ENCODE results near the gene KRT7. TPM values are rescaled to one million over a fixed set of nuclear protein-coding genes. Genes with fewer than 3 reads are reported as not detected.

Gene KRT7
- total and polyA plus RNA-seq, 2 donors (not counting 1 experiment from before 2014, with no cell fraction given): not detected

DNA sequence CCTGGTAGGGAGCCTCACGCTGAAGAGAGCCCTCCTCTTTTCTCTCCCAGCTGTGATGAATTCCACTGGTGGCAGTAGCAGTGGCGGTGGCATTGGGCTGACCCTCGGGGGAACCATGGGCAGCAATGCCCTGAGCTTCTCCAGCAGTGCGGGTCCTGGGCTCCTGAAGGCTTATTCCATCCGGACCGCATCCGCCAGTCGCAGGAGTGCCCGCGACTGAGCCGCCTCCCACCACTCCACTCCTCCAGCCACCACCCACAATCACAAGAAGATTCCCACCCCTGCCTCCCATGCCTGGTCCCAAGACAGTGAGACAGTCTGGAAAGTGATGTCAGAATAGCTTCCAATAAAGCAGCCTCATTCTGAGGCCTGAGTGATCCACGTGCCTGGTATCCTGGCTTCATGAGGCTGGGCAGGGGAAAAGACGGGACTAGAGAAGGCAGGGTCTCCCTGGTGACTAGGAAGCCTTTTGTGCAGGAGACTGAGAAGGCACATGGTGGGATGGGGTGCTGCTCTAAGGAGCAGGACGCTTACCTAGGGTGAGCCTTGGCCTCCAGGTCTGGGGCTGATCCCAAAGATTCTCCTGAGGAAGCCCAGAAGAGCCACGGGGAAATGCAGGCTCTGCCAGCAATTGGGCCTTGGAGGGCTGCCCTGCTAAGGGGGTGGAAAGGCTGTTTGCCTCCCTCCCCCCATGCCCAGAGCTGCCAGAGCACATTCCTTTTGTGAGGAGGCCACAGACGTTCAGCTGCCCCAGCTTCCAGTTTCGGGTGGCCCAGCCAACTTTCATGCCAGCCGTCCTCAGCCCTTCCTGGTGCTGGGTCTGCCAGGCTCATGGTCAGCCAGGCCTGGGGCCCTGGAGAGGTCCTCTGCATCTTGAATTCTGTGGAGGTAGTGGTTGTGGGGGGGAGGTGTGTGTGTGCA, 15.8 kb downstream of the KRT7 start:
- DNase-seq: no peak
- ATAC-seq (ENCODE audit: low read depth): no peak
- H3K9me3 ChIP-seq (ENCODE audit: control extremely low read depth in 1 of 3, control insufficient read depth in 2 of 3, insufficient read depth in 1 of 3, low read length in 2 of 3): no peaks in the 10 kb centered on the region
- no peaks in the 10 kb centered on the region for H3K36me3 ChIP-seq (replicated peaks in 1 of 2; ENCODE audit: control extremely low read depth in 1 of 2, control insufficient read depth in 1 of 2, extremely low read depth in 1 of 2, insufficient read depth in 2 of 2, low read length in 1 of 2)
- H3K79me2 ChIP-seq (ENCODE audit: control insufficient read depth, insufficient read depth, low read length): no peaks in the 10 kb centered on the region
- Mint-ChIP-seq H3K27ac (no peak overlapping the region), H3K9me3 (ENCODE audit: insufficient read depth) (no peaks in the 10 kb centered on the region), H3K27me3 (peaks cover 43% of the 10 kb centered on the region), H3K4me3 (no peak overlapping the region), H3K4me1 (peaks cover 8% of the 10 kb centered on the region)
- no peak for TF ChIP-seq EZH2 (IDR thresholded peaks at IDR 0.05; ENCODE audit: borderline replicate concordance, insufficient read depth, low read depth, low read length, poor library complexity, severe bottlenecking)
- TF ChIP-seq, protein P1, sequence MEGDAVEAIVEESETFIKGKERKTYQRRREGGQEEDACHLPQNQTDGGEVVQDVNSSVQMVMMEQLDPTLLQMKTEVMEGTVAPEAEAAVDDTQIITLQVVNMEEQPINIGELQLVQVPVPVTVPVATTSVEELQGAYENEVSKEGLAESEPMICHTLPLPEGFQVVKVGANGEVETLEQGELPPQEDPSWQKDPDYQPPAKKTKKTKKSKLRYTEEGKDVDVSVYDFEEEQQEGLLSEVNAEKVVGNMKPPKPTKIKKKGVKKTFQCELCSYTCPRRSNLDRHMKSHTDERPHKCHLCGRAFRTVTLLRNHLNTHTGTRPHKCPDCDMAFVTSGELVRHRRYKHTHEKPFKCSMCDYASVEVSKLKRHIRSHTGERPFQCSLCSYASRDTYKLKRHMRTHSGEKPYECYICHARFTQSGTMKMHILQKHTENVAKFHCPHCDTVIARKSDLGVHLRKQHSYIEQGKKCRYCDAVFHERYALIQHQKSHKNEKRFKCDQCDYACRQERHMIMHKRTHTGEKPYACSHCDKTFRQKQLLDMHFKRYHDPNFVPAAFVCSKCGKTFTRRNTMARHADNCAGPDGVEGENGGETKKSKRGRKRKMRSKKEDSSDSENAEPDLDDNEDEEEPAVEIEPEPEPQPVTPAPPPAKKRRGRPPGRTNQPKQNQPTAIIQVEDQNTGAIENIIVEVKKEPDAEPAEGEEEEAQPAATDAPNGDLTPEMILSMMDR (IDR thresholded peaks at IDR 0.05): no peak
- POLR2A ChIA-PET: no interaction called here
- H3K4me2 ChIP-seq (replicated peaks; ENCODE audit: low read depth, low read length, poor library complexity, severe bottlenecking): no peak overlapping the region
- no peaks in the 10 kb centered on the region for H4K20me1 ChIP-seq (ENCODE audit: control insufficient read depth, insufficient read depth, low read length, poor library complexity, severe bottlenecking)
- intact Hi-C loops (cut with micrococcal nuclease): no loop called here
- CTCF ChIA-PET: interaction anchor here (0.6 kb wide), 1 partner anchor 1482 kb away, joined by 3 read pairs; no protein-coding TSS in a partner anchor
- peaks cover 0 to 19% (median 4%) of the 10 kb centered on the region in 4 experiments for H3K27me3 ChIP-seq (replicated peaks in 1 of 4; ENCODE audit: control extremely low read depth in 1 of 4, control insufficient read depth in 3 of 4, insufficient read depth in 4 of 4, low read length in 3 of 4)
- no peak overlapping the region for H2AFZ ChIP-seq (ENCODE audit: insufficient read depth, low read depth, low read length, poor library complexity, severe bottlenecking)
- H3K4me1 ChIP-seq (ENCODE audit: control insufficient read depth in 2 of 2, insufficient read depth in 2 of 2, low read length in 2 of 2): peaks cover 0 to 6% of the 10 kb centered on the region in 2 donors
- 88% methylated on average over 10 of the region's 18 CpGs for WGBS (ENCODE audit: insufficient coverage)
- H3K27ac ChIP-seq (ENCODE audit: low read length in 2 of 2): no peak overlapping the region
- H3K9ac ChIP-seq (ENCODE audit: low read length): no peak overlapping the region
- H3K4me3 ChIP-seq (ENCODE audit: control extremely low read depth in 1 of 5, extremely low read depth in 1 of 5, insufficient read depth in 1 of 5, low read depth in 2 of 5, low read length in 4 of 5): no peak overlapping the region

DNA sequence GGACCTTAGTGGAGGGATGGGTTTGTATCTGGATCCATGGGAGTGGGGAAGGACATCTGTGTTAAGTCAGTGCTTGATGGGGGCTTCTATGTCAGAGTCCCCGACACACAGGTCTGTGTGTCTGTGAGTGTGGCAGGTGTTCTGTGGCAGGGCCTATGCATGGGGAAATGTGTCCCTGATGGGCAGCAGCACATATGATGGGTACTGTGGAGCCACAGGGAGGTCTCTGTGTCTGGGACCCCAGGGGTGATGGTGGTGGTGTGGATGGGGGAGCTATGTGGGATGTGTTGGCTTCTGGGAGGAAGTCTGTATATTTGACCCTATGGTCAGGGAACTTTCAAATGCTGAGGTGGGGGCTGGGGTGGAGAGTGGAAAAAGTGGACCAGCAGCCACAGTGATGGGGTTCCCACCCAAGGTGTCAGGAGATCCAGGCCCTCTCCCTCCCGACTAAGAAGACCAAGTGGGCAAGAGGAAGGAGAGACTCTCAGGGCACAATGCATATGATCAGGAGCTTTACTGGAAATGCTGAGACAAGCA, 16.5 kb downstream of the KRT7 start:
- Mint-ChIP-seq H3K27ac (no peak overlapping the region), H3K4me1 (peaks cover 2% of the 10 kb centered on the region), H3K9me3 (ENCODE audit: insufficient read depth) (no peaks in the 10 kb centered on the region), H3K4me3 (no peak overlapping the region), H3K27me3 (peaks cover 43% of the 10 kb centered on the region)
- Histone ChIP-seq H4K20me1 (ENCODE audit: control insufficient read depth, insufficient read depth, low read length, poor library complexity, severe bottlenecking) (no peaks in the 10 kb centered on the region), H3K9me3 (ENCODE audit: control extremely low read depth in 1 of 3, control insufficient read depth in 2 of 3, insufficient read depth in 1 of 3, low read length in 2 of 3) (no peaks in the 10 kb centered on the region), H3K4me2 (replicated peaks; ENCODE audit: low read depth, low read length, poor library complexity, severe bottlenecking) (no peak overlapping the region), H3K4me1 (ENCODE audit: control insufficient read depth in 2 of 2, insufficient read depth in 2 of 2, low read length in 2 of 2) (no peaks in the 10 kb centered on the region), H2AFZ (ENCODE audit: insufficient read depth, low read depth, low read length, poor library complexity, severe bottlenecking) (no peak overlapping the region), H3K27ac (ENCODE audit: low read length in 2 of 2) (no peak overlapping the region), H3K4me3 (ENCODE audit: control extremely low read depth in 1 of 5, extremely low read depth in 1 of 5, insufficient read depth in 1 of 5, low read depth in 2 of 5, low read length in 4 of 5) (no peak overlapping the region), H3K36me3 (replicated peaks in 1 of 2; ENCODE audit: control extremely low read depth in 1 of 2, control insufficient read depth in 1 of 2, extremely low read depth in 1 of 2, insufficient read depth in 2 of 2, low read length in 1 of 2) (no peaks in the 10 kb centered on the region), H3K9ac (ENCODE audit: low read length) (no peak overlapping the region), H3K27me3 (replicated peaks in 1 of 4; ENCODE audit: control extremely low read depth in 1 of 4, control insufficient read depth in 3 of 4, insufficient read depth in 4 of 4, low read length in 3 of 4) (peaks cover 0 to 16% (median 4%) of the 10 kb centered on the region in 4 experiments), H3K79me2 (ENCODE audit: control insufficient read depth, insufficient read depth, low read length) (no peaks in the 10 kb centered on the region)
- POLR2A ChIA-PET: no interaction called here
- WGBS (ENCODE audit: insufficient coverage): 100% methylated on average over 1 of the region's 2 CpGs
- no peak for ATAC-seq (ENCODE audit: low read depth)
- no peak for DNase-seq
- TF ChIP-seq EZH2 (IDR thresholded peaks at IDR 0.05; ENCODE audit: borderline replicate concordance, insufficient read depth, low read depth, low read length, poor library complexity, severe bottlenecking): no peak
- TF ChIP-seq, protein P1 (IDR thresholded peaks at IDR 0.05): no peak
- intact Hi-C loops (cut with micrococcal nuclease): no loop called here
- CTCF ChIA-PET: interaction anchor here (0.6 to 0.9 kb wide), 2 partner anchors 30 to 1482 kb away, joined by 3 read pairs; no protein-coding TSS in a partner anchor
